Keratinocyte (primary cell): ENCODE measurements around the gene R3HDM4. TPM values are rescaled to one million over a fixed set of nuclear protein-coding genes. Genes with fewer than 3 reads are reported as not detected.

Experiments
- DNase-seq: peaks from one replicate; pipeline ENCODE4 v3.0.0-alpha.2; 2011; ENCODE audit warnings: low read depth, missing footprints, low spot score
- FAIRE-seq: peaks from 2 replicates; lab custom pipeline; 2011; peaks lifted over from hg19 to GRCh38; lab: Jason Lieb, UNC
- H2AFZ ChIP-seq: 2 replicates; pipeline ENCODE4 v1.6.0; 2012; ENCODE audit warnings: low read length, control low read depth, inconsistent platforms; ENCODE audit not compliant: control insufficient read depth
- H3K27ac ChIP-seq: 2 replicates; pipeline ENCODE4 v1.5.1; 2011; ENCODE audit warnings: low read length; ENCODE audit not compliant: control insufficient read depth, insufficient read depth
- H3K27me3 ChIP-seq: 3 replicates; pipeline ENCODE4 v1.6.0; 2011; ENCODE audit warnings: low read length; ENCODE audit not compliant: control insufficient read depth, insufficient read depth; ENCODE audit errors: extremely low read depth
- H3K36me3 ChIP-seq, 2 experiments: 2 replicates in 1 of 2; 3 replicates in 1 of 2; pipeline ENCODE4 v1.5.1; 2011; ENCODE audit warnings: low read length in 2 of 2, mild to moderate bottlenecking in 1 of 2; ENCODE audit not compliant: control insufficient read depth in 2 of 2, insufficient read depth in 2 of 2; ENCODE audit errors: extremely low read depth in 1 of 2
- H3K4me1 ChIP-seq: 3 replicates; pipeline ENCODE4 v1.5.1; 2011; ENCODE audit warnings: low read length; ENCODE audit not compliant: control insufficient read depth, insufficient read depth; ENCODE audit errors: extremely low read depth
- H3K4me2 ChIP-seq: 3 replicates; pipeline ENCODE4 v1.6.0; 2011; ENCODE audit warnings: low read depth, low read length; ENCODE audit not compliant: control insufficient read depth, insufficient read depth; ENCODE audit errors: extremely low read depth
- H3K4me3 ChIP-seq, 3 experiments: fragments of 200-600 bp in 1 of 3; sonication (generic) in 1 of 3; 2 replicates in 2 of 3; 3 replicates in 1 of 3; pipeline ENCODE4 v1.5.1; 2011 to 2016; ENCODE audit warnings: low read length in 3 of 3, mild to moderate bottlenecking in 3 of 3, control low read depth in 2 of 3, inconsistent platforms in 1 of 3, low read depth in 1 of 3, mixed read lengths in 1 of 3, mixed run types in 1 of 3, moderate library complexity in 1 of 3; ENCODE audit not compliant: control insufficient read depth in 2 of 3, insufficient read depth in 2 of 3; ENCODE audit errors: extremely low read depth in 1 of 3
- H3K79me2 ChIP-seq: 2 replicates; pipeline ENCODE4 v1.6.0; 2012; ENCODE audit warnings: low read length; ENCODE audit not compliant: control insufficient read depth, insufficient read depth
- H3K9ac ChIP-seq: 3 replicates; pipeline ENCODE4 v1.6.0; 2011; ENCODE audit warnings: low read length; ENCODE audit not compliant: control insufficient read depth, insufficient read depth; ENCODE audit errors: extremely low read depth
- H3K9me1 ChIP-seq: 3 replicates; pipeline ENCODE4 v1.6.0; 2011; ENCODE audit warnings: low read length; ENCODE audit not compliant: control insufficient read depth, insufficient read depth; ENCODE audit errors: extremely low read depth
- H3K9me3 ChIP-seq: 2 replicates; pipeline ENCODE4 v1.5.1; 2012; ENCODE audit warnings: low read depth, low read length; ENCODE audit not compliant: control insufficient read depth
- H4K20me1 ChIP-seq: 3 replicates; pipeline ENCODE4 v1.6.0; 2011; ENCODE audit warnings: low read length; ENCODE audit not compliant: control insufficient read depth, insufficient read depth; ENCODE audit errors: extremely low read depth
- EZH2 ChIP-seq: IDR thresholded peaks from one replicate; pipeline ENCODE4 v1.6.1; 2012; ENCODE audit warnings: inconsistent platforms, mild to moderate bottlenecking, low read length, moderate library complexity
- dilution Hi-C: fragments of 300-500 bp; cut with MboI; formaldehyde crosslinking; loops from one replicate; pipeline ENCODE4 v1.7.0; 2020; ENCODE audit warnings: low sequenced_read_pairs; ENCODE audit not compliant: extremely low pct_ligation_motif_present
- polyA plus RNA-seq, 5 experiments: library from polyadenylated mRNA; depleted of rRNA in 3 of 5; stranded (reverse) in 3 of 5; stranded (forward) in 1 of 5; unstranded in 1 of 5; fragments of >200 nt; gene quantifications; 1 replicate in 1 of 5; 2 replicates in 3 of 5; 3 replicates in 1 of 5; pipeline versions ENCODE4 v1.2.1 to v1.2.3, GENCODE V29; 2011 to 2012; ENCODE audit warnings: missing spikeins in 2 of 5, low read depth in 1 of 5, low replicate concordance in 1 of 5
- small RNA-seq, 3 experiments: library from RNA; depleted of rRNA; stranded (forward); fragments of <200 nt; gene quantifications; one replicate each; pipeline ENCODE3, GENCODE V24; 2012; ENCODE audit warnings: low read depth in 3 of 3, low replicate concordance in 1 of 3; ENCODE audit not compliant: insufficient read length in 3 of 3
- TF ChIP-seq, protein P1 (sequence below), 3 experiments: IDR thresholded peaks in 1 of 3; conservative IDR thresholded peaks in 1 of 3; optimal IDR thresholded peaks in 1 of 3; 2 replicates in 2 of 3; 3 replicates in 1 of 3; pipeline versions ENCODE3 to v1.5.1; 2011; ENCODE audit warnings: low read length in 3 of 3, mild to moderate bottlenecking in 3 of 3, moderate library complexity in 2 of 3, control low read depth in 1 of 3, inconsistent platforms in 1 of 3; ENCODE audit not compliant: insufficient read depth in 2 of 3; ENCODE audit errors: extremely low read depth in 1 of 3

Gene R3HDM4
- polyA plus RNA-seq, 1 donor (not counting 4 experiments of a cell fraction or from before 2014, with no cell fraction given), result 33.5 TPM

DNA sequence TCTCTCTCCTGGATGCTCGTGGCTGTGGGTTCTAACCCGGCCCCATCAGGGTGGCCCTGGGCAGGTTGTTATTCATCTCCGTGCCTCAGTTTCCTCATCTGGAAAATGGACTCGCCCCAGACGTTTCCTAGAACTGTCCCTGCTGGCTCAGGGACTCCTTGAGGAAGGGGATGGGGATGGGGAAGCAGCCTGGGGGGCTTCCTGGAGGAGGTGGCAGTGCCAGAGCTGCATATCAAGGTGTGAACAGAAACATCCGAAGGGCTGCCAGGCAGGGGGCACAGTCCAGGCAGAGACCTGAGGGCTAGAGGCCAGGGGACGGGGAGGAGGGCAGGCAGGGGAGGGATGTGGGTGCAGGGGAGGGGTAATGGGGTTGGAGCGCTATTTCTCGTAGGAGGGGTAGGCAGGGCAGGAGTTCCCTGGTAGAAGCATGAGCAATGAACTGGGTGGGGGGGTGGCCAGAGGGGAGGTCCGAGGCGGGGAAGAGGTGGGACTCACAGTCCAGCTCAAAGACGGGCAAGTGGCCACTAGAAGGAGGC is 64.6 kb downstream of the R3HDM4 start:
- H3K36me3 ChIP-seq, result no peaks in the 10 kb centered on the region
- peaks cover 58% of the 10 kb centered on the region for H3K27me3 ChIP-seq
- peaks cover 4% of the 10 kb centered on the region for H4K20me1 ChIP-seq
- no peaks in the 10 kb centered on the region for H3K79me2 ChIP-seq
- DNase-seq (no peak), FAIRE-seq (no peak)
- no peak overlapping the region for H3K4me3 ChIP-seq
- no peak for TF ChIP-seq EZH2
- TF ChIP-seq, protein P1, sequence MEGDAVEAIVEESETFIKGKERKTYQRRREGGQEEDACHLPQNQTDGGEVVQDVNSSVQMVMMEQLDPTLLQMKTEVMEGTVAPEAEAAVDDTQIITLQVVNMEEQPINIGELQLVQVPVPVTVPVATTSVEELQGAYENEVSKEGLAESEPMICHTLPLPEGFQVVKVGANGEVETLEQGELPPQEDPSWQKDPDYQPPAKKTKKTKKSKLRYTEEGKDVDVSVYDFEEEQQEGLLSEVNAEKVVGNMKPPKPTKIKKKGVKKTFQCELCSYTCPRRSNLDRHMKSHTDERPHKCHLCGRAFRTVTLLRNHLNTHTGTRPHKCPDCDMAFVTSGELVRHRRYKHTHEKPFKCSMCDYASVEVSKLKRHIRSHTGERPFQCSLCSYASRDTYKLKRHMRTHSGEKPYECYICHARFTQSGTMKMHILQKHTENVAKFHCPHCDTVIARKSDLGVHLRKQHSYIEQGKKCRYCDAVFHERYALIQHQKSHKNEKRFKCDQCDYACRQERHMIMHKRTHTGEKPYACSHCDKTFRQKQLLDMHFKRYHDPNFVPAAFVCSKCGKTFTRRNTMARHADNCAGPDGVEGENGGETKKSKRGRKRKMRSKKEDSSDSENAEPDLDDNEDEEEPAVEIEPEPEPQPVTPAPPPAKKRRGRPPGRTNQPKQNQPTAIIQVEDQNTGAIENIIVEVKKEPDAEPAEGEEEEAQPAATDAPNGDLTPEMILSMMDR (optimal IDR thresholded peaks at IDR 0.05 in 1 of 3, IDR thresholded peaks at IDR 0.05 in 1 of 3, conservative IDR thresholded peaks at IDR 0.05 in 1 of 3; ENCODE audit: extremely low read depth in 1 of 3, insufficient read depth in 2 of 3, low read length in 3 of 3), result no peak
- no peak overlapping the region for H2AFZ ChIP-seq
- peaks cover 4% of the 10 kb centered on the region for H3K4me1 ChIP-seq
- H3K9me3 ChIP-seq, result no peaks in the 10 kb centered on the region
- H3K9me1 ChIP-seq, result no peaks in the 10 kb centered on the region
- no peak overlapping the region for H3K4me2 ChIP-seq
- no peak overlapping the region for H3K9ac ChIP-seq
- H3K27ac ChIP-seq, result no peak overlapping the region
- dilution Hi-C loops, result no loop called here

Small RNA genes within 50 kb of the gene (small RNA-seq; reads per million reads assigned to genes)
- gene RNU6-9, result 0.33 to 1.3 (median 0.40) reads per million in 3 experiments

Other genes with a start within 250 kb of the R3HDM4 start
- 54.4 to 105 TPM (median 66.0 TPM) in 3 replicates for gene FSTL3, start 236.8 kb downstream of the R3HDM4 start, polyA plus RNA-seq
- gene PRSS57, start 217.8 kb downstream of the R3HDM4 start, polyA plus RNA-seq, result not detected in 3 replicates
- gene PALM, start 204.3 kb downstream of the R3HDM4 start, polyA plus RNA-seq, result 0.09 to 0.46 TPM in 2 of 3 replicates, not detected in the other
- gene MISP, start 162.1 kb downstream of the R3HDM4 start, polyA plus RNA-seq, result 17.5 to 25.4 TPM (median 25.0 TPM) in 3 replicates
- gene PTBP1, start 115.8 kb downstream of the R3HDM4 start, polyA plus RNA-seq, result 117 to 180 TPM (median 130 TPM) in 3 replicates
- gene PLPPR3, start 91.3 kb downstream of the R3HDM4 start, polyA plus RNA-seq, result 0.02 to 0.08 TPM in 2 of 3 replicates, not detected in the other
- gene AZU1, start 85.4 kb downstream of the R3HDM4 start, polyA plus RNA-seq, result not detected in 3 replicates
- gene PRTN3, start 72.2 kb downstream of the R3HDM4 start, polyA plus RNA-seq, result not detected in 3 replicates
- gene ELANE, start 60.9 kb downstream of the R3HDM4 start, polyA plus RNA-seq, result not detected in 3 replicates
- 0.37 to 1.6 TPM (median 0.47 TPM) in 3 replicates for gene CFD, start 53.6 kb downstream of the R3HDM4 start, polyA plus RNA-seq
- 9.7 to 20.3 TPM (median 12.0 TPM) in 3 replicates for gene MED16, start 20.0 kb downstream of the R3HDM4 start, polyA plus RNA-seq
- not detected in 3 replicates for gene RNU6-9, start 19.7 kb downstream of the R3HDM4 start, polyA plus RNA-seq
- gene KISS1R, start 4.1 kb upstream of the R3HDM4 start, polyA plus RNA-seq, result not detected in 3 replicates
- gene ARID3A, start 12.8 kb upstream of the R3HDM4 start, polyA plus RNA-seq, result 2.6 to 3.4 TPM (median 3.1 TPM) in 3 replicates
- 26.3 to 48.7 TPM (median 38.3 TPM) in 3 replicates for gene WDR18, start 71.1 kb upstream of the R3HDM4 start, polyA plus RNA-seq
- 0.20 to 1.9 TPM (median 0.84 TPM) in 3 replicates for gene GRIN3B, start 87.2 kb upstream of the R3HDM4 start, polyA plus RNA-seq
- gene TMEM259, start 107.9 kb upstream of the R3HDM4 start, polyA plus RNA-seq, result 61.5 to 136 TPM (median 88.0 TPM) in 3 replicates
- gene RNU6-2, start 108.3 kb upstream of the R3HDM4 start, polyA plus RNA-seq, result not detected in 3 replicates
- gene CNN2, start 113.4 kb upstream of the R3HDM4 start, polyA plus RNA-seq, result 105 to 495 TPM (median 136 TPM) in 3 replicates
- 7.4 to 11.0 TPM (median 7.9 TPM) in 3 replicates for gene ABCA7, start 126.9 kb upstream of the R3HDM4 start, polyA plus RNA-seq
- gene ARHGAP45, start 153.9 kb upstream of the R3HDM4 start, polyA plus RNA-seq, result 0.56 to 1.3 TPM (median 1.1 TPM) in 3 replicates
- gene POLR2E, start 182.2 kb upstream of the R3HDM4 start, polyA plus RNA-seq, result 178 to 229 TPM (median 200 TPM) in 3 replicates
- gene GPX4, start 190.8 kb upstream of the R3HDM4 start, polyA plus RNA-seq, result 193 to 279 TPM (median 243 TPM) in 3 replicates